SK-N-DZ (cell line): ENCODE measurements around the gene SPATA45.

ENCODE experiments used
- DNase-seq: peaks from one replicate; pipeline ENCODE4 v3.0.0-alpha.2; 2015; ENCODE audit warnings: low spot score
- small RNA-seq, 2 experiments: library from RNA; depleted of rRNA; stranded (forward); fragments of <200 nt; gene quantifications; one replicate each; pipeline ENCODE3, GENCODE V24; 2014

Gene SPATA45

GRCh38 chr1:212782422-212783154 is 64.9 kb downstream of the SPATA45 start:
- no peak for DNase-seq

- no peak for DNase-seq
Observed at GRCh38 chr1:212781225-212781624, 66.2 kb downstream of the SPATA45 start.

- DNase-seq = no peak
Observed at GRCh38 chr1:212780759-212781158, 66.7 kb downstream of the SPATA45 start.

Small RNA genes lying within 50 kb of the gene (small RNA-seq; reads per million reads assigned to genes)
- gene AC104333.1 = 0 reads per million in 2 experiments
- 0 reads per million in 2 experiments for gene AC104333.2
